OCI-LY7 (cell line): Measurements from ENCODE around the gene DENND6B.

Experiments
- EZH2phosphoT487 ChIP-seq: fragments of 200-600 bp; sonication (generic); IDR thresholded peaks from 2 replicates; pipeline ENCODE4 v1.6.1; 2018; ENCODE audit warnings: low read depth, borderline replicate concordance, mild to moderate bottlenecking, mixed run types, antibody characterized with exemption, low read length, moderate library complexity, mixed read lengths
- TF ChIP-seq, protein P1 (sequence below): fragments of 200-600 bp; sonication (generic); conservative IDR thresholded peaks from 2 replicates; pipeline ENCODE4 v1.5.1; 2014; ENCODE audit warnings: mild to moderate bottlenecking, antibody characterized with exemption, low read length, moderate library complexity, mixed read lengths

DNA sequence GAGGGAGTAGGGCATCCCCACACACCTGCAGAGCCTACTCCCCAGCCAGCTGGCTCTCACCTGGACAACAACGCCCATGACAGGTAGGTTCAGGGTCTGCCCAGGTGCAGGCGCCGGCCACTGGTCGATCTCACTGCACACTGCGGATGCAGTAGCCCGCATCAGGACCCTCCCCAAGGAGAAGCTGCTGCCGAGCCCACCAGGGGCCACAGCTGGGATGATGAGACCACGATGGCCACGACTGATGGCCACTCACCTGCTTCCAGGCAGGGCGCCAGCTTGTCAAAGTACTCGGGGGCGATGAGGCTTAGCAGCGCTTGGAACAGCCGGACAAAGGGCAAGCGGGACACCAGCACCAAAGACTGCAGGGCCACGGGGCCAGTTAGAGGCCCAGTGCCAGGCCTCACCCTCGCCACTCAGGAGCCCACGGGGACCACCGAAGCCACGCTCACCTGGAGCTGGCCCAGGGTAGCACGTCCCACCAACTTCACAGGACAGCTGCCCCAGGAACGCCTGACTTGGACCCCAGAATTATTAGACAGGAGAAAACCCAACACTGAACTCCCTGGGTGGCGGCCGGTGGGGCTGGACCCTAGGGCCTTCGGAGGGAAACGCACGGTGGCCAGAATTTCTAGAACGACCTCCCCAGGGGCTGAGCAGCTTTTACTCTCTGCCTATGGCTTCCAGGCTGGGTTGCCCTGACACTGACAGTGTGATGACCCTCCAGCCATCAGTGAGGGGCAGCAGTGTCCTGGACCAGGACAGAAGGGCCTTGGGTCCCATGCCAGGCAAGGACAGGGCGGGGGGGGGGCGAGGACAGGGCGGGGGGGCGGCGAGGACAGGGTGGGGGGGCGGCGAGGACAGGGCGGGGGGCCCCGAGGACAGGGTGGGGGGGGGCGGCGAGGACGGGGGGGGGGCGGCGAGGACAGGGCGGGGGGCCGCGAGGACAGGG is 10.4 kb downstream of the DENND6B start:
- TF ChIP-seq, protein P1, sequence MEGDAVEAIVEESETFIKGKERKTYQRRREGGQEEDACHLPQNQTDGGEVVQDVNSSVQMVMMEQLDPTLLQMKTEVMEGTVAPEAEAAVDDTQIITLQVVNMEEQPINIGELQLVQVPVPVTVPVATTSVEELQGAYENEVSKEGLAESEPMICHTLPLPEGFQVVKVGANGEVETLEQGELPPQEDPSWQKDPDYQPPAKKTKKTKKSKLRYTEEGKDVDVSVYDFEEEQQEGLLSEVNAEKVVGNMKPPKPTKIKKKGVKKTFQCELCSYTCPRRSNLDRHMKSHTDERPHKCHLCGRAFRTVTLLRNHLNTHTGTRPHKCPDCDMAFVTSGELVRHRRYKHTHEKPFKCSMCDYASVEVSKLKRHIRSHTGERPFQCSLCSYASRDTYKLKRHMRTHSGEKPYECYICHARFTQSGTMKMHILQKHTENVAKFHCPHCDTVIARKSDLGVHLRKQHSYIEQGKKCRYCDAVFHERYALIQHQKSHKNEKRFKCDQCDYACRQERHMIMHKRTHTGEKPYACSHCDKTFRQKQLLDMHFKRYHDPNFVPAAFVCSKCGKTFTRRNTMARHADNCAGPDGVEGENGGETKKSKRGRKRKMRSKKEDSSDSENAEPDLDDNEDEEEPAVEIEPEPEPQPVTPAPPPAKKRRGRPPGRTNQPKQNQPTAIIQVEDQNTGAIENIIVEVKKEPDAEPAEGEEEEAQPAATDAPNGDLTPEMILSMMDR, result no peak
- TF ChIP-seq EZH2phosphoT487, result no peak
